PC-3 (cell line): Measurements from ENCODE around the gene EFCAB9.

Experiments
- EZH2 ChIP-seq: fragments of 300-600 bp; sonication (generic); IDR thresholded peaks from one replicate; pipeline ENCODE4 v1.6.1; 2017; ENCODE audit warnings: antibody characterized with exemption, mild to moderate bottlenecking, low read length; ENCODE audit not compliant: unreplicated experiment
- EZH2phosphoT487 ChIP-seq: fragments of 300-600 bp; sonication (generic); IDR thresholded peaks from 2 replicates; pipeline ENCODE4 v1.6.1; 2018; ENCODE audit warnings: mild to moderate bottlenecking, antibody characterized with exemption, low read length, borderline replicate concordance
- TF ChIP-seq, protein P1 (sequence below): fragments of 300-600 bp; sonication (generic); conservative IDR thresholded peaks from 2 replicates; pipeline ENCODE4 v1.5.1; 2017; ENCODE audit warnings: antibody characterized with exemption, low read depth, mild to moderate bottlenecking, low read length

DNA sequence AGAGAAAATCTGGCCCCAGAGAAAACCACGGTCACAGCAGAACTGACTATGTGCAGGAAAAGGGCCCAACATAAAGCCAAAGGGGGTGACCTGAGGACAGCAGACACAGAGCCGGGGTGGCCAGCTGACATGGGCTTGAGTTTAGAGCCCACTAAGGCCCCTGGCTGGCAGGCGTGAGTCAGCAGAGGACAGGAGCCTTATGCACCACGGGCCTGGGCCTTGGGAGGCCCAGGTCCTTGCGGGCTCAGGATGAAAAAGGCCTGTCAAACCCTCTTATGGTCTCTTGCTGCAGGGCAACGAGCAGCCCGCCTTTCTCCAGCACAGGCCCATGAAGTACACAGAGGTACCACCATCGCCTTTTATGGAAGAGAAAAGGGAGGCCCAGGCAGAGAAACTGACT is 25.7 kb upstream of the EFCAB9 start:
- TF ChIP-seq, protein P1, sequence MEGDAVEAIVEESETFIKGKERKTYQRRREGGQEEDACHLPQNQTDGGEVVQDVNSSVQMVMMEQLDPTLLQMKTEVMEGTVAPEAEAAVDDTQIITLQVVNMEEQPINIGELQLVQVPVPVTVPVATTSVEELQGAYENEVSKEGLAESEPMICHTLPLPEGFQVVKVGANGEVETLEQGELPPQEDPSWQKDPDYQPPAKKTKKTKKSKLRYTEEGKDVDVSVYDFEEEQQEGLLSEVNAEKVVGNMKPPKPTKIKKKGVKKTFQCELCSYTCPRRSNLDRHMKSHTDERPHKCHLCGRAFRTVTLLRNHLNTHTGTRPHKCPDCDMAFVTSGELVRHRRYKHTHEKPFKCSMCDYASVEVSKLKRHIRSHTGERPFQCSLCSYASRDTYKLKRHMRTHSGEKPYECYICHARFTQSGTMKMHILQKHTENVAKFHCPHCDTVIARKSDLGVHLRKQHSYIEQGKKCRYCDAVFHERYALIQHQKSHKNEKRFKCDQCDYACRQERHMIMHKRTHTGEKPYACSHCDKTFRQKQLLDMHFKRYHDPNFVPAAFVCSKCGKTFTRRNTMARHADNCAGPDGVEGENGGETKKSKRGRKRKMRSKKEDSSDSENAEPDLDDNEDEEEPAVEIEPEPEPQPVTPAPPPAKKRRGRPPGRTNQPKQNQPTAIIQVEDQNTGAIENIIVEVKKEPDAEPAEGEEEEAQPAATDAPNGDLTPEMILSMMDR = no peak
- TF ChIP-seq EZH2 (no peak), EZH2phosphoT487 (no peak)
